Retinal pigment epithelial cell (primary cell): Measurements from ENCODE around the gene BIRC2.

Experiments used
- DNase-seq: peaks from one replicate; pipeline ENCODE4 v3.0.0-alpha.2; 2010; ENCODE audit warnings: low read depth
- H3K4me3 ChIP-seq: 2 replicates; pipeline ENCODE4 v1.5.1; 2011; ENCODE audit warnings: mild to moderate bottlenecking, low read length, control low read depth, moderate library complexity
- CTCF ChIP-seq: conservative IDR thresholded peaks from 2 replicates; pipeline ENCODE4 v1.5.1; 2011; ENCODE audit warnings: low read depth, low read length, control low read depth, inconsistent platforms

BIRC2 gene

GRCh38 chr11:102415304-102415916, 68.4 kb downstream of the BIRC2 start:
- TF ChIP-seq CTCF, result no peak
- DNase-seq, result no peak
- H3K4me3 ChIP-seq, result no peak overlapping the region

DNA sequence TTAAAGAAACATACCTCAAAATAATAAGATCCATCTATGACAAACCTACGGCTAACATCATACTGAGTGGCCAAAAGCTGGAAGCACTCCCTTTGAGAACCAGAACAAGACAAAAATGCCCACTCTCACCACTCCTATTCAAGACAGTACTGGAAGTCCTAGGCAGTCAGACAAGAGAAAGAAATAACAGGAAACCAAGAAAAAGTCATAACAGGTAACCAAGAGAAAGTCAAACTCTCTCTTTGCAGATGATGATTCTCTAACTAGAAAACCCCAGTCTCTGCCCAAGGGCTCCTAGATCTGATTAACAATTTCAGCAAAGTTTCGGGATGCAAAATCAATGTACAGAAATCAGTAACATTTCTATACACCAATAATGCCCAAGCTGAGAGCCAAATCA, 70.0 kb downstream of the BIRC2 start:
- DNase-seq, result no peak
- TF ChIP-seq CTCF, result no peak
- no peak overlapping the region for H3K4me3 ChIP-seq

DNA sequence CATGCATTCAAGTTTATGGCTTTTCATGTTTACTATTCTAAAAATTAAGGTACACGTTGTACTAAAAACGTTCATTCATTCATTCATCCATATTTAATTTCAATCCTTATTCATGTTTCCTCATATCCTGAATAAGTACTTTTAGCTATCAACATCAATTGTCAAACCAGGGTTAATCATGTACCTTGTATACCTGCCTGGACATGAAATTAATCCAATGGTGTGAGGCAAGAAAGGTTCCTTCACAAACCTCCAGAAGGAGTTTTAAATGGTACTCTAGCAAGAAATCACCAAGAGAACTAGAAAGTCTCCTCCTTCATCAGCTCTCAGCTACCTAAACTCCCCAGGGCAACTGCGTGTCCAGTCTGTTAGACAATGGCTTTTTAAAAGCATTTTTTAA, 72.2 kb downstream of the BIRC2 start:
- TF ChIP-seq CTCF, result no peak
- no peak for DNase-seq
- no peak overlapping the region for H3K4me3 ChIP-seq

DNA sequence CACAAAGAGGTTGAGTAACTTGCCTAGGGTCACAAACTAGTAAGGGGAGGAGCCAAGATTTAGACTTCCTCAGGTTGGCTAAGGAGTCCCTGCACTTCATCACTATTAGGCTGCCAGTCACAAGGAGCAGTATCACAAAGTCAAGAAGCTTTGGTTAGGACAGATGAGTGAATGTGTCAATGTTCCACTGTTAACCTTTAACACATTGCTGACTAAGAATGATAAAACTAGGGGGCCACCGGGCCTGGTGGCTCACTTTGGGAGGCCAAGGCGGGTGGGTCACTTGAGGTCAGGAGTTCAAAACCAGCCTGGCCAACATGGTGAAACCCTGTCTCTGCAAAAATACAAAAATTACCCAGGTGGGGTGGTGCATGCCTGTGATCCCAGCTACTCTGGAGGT, 73.5 kb downstream of the BIRC2 start:
- no peak overlapping the region for H3K4me3 ChIP-seq
- DNase-seq, result no peak
- TF ChIP-seq CTCF, result no peak

GRCh38 chr11:102421261-102421660, 74.2 kb downstream of the BIRC2 start:
- no peak for TF ChIP-seq CTCF
- no peak overlapping the region for H3K4me3 ChIP-seq
- DNase-seq, result peak; percentile 51

DNA sequence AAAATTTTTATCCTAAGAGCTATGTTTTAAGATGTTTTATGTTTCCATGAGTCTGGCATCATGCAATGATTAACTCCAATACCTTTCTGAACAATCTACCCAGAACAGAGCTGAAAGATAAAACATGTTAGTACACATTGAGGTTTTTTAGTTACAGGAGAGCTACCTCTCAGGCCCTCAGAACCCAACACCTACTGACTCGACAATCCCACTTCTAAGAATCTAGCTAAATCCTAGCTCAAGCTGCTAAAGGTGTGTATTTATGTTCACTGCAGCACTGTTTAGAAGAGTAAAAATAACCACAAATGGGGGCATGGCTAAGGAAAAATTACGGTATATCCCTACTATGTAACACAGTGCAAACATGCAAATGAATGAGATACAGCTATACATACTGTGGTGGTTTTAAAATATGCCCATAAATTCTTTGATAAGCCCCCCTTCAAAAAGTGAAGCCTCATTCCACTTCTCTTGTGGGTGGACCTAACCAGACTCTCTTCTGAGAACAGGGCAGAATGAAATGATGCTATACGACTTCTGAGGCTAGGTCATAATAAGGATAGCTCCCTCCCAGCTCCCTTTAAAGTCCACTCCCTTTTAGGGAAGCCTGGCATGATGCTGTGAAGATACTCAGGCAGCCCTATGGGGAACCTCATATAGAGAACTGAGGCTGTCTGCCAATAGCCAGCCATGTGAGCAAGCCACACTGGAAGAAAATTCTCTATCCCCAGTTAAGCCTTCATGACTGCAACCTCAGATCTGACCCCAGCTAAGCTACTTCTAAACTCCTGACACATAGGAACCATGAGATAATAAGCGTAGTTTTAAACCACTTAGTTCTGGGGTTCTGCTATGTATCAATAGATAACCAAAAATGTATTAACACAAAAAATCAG, 76.1 kb downstream of the BIRC2 start:
- TF ChIP-seq CTCF, result no peak
- H3K4me3 ChIP-seq, result no peak overlapping the region
- peak; percentile 69 for DNase-seq

DNA sequence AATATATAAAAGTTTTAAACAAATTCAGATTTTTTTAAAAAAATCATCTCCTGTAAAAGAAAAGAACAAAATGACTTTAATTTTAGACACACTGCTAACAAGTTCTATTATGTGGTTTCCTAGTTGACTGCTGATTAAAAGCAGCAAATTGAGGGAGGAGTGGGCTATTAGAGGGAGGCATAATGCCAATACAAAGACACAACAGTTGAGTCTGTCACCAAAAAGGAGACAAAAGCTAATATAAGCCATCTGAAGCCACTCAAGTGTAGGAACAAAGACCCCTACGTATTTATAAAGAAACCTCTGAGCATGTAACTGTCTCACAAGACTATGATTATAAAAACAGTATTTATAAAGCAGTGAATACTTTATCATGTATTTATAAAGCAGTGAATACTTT, 76.9 kb downstream of the BIRC2 start:
- no peak overlapping the region for H3K4me3 ChIP-seq
- no peak for DNase-seq
- TF ChIP-seq CTCF, result no peak
